Liver (tissue), 9 donors: ENCODE data around the gene RAB4A. TPM values are rescaled to one million over a fixed set of nuclear protein-coding genes. Genes with fewer than 3 reads are reported as not detected.

ENCODE experiments used
- DNase-seq: peaks from one replicate; pipeline ENCODE4 v3.0.0-alpha.2; 2017; ENCODE audit warnings: low spot score
- H3K27ac ChIP-seq, 2 donors: one replicate each; pipeline ENCODE4 v1.7.0; 2013; ENCODE audit warnings: inconsistent platforms in 2 of 2, low read length in 2 of 2, control low read depth in 1 of 2, low read depth in 1 of 2, mild to moderate bottlenecking in 1 of 2
- H3K27me3 ChIP-seq, 4 donors: one replicate each; pipeline versions ENCODE4 v1.6.1 to v1.7.0; 2013; ENCODE audit warnings: low read length in 3 of 4, inconsistent platforms in 1 of 4, mild to moderate bottlenecking in 1 of 4, moderate library complexity in 1 of 4; ENCODE audit not compliant: control insufficient read depth in 4 of 4, insufficient read depth in 4 of 4
- H3K36me3 ChIP-seq, 4 donors: one replicate each; pipeline versions ENCODE4 v1.6.1 to v1.7.0; 2013; ENCODE audit warnings: low read length in 3 of 4, mild to moderate bottlenecking in 3 of 4, low read depth in 1 of 4, moderate library complexity in 1 of 4; ENCODE audit not compliant: control insufficient read depth in 4 of 4, insufficient read depth in 3 of 4
- H3K4me1 ChIP-seq, 4 donors: one replicate each; pipeline versions ENCODE4 v1.6.1 to v1.7.0; 2013; ENCODE audit warnings: low read length in 3 of 4, mild to moderate bottlenecking in 3 of 4, moderate library complexity in 1 of 4; ENCODE audit not compliant: control insufficient read depth in 4 of 4, insufficient read depth in 4 of 4
- H3K4me3 ChIP-seq, 3 donors: one replicate each; pipeline versions ENCODE4 v1.6.1 to v1.7.0; 2013; ENCODE audit warnings: low read length in 3 of 3, control low read depth in 1 of 3, low read depth in 1 of 3, mild to moderate bottlenecking in 1 of 3
- H3K9ac ChIP-seq, 2 donors: one replicate each; pipeline ENCODE4 v1.7.0; 2013; ENCODE audit warnings: low read length in 2 of 2, mild to moderate bottlenecking in 2 of 2, moderate library complexity in 2 of 2, control low read depth in 1 of 2, low read depth in 1 of 2
- H3K9me3 ChIP-seq, 4 donors: one replicate each; pipeline versions ENCODE4 v1.6.1 to v1.7.0; 2013; ENCODE audit warnings: low read length in 3 of 4; ENCODE audit not compliant: control insufficient read depth in 4 of 4
- ATF3 ChIP-seq: IDR thresholded peaks from 2 replicates; pipeline ENCODE4 v1.6.1; 2016; ENCODE audit warnings: antibody characterized with exemption
- EGR1 ChIP-seq, 2 donors: IDR thresholded peaks; 2 replicates each; pipeline ENCODE4 v1.6.1; 2016 to 2018; ENCODE audit warnings: antibody characterized with exemption in 2 of 2, low read depth in 2 of 2
- FOXA1 ChIP-seq: IDR thresholded peaks from 2 replicates; pipeline ENCODE4 v1.6.1; 2016; ENCODE audit warnings: antibody characterized with exemption
- FOXA2 ChIP-seq: IDR thresholded peaks from 2 replicates; pipeline ENCODE4 v1.6.1; 2016; ENCODE audit warnings: antibody characterized with exemption
- GABPA ChIP-seq, 2 donors: IDR thresholded peaks in 1 of 2; conservative IDR thresholded peaks in 1 of 2; 2 replicates each; pipeline ENCODE4 v1.6.1; 2016; ENCODE audit warnings: antibody characterized with exemption in 2 of 2, mild to moderate bottlenecking in 1 of 2, moderate library complexity in 1 of 2
- HNF4A ChIP-seq, 2 donors: conservative IDR thresholded peaks; 2 replicates each; pipeline ENCODE4 v1.6.1; 2016; ENCODE audit warnings: antibody characterized with exemption in 2 of 2, mild to moderate bottlenecking in 2 of 2
- HNF4G ChIP-seq: IDR thresholded peaks from 2 replicates; pipeline ENCODE4 v1.6.1; 2016; ENCODE audit warnings: antibody characterized with exemption
- MAX ChIP-seq: IDR thresholded peaks from 2 replicates; pipeline ENCODE4 v1.6.1; 2016; ENCODE audit warnings: antibody characterized with exemption
- NR2F2 ChIP-seq: IDR thresholded peaks from 2 replicates; pipeline ENCODE4 v1.6.1; 2016; ENCODE audit warnings: antibody characterized with exemption
- RAD21 ChIP-seq, 2 donors: IDR thresholded peaks; 2 replicates each; pipeline ENCODE4 v1.6.1; 2016; ENCODE audit warnings: antibody characterized with exemption in 2 of 2, mild to moderate bottlenecking in 2 of 2
- REST ChIP-seq: IDR thresholded peaks from 2 replicates; pipeline ENCODE4 v1.6.1; 2016; ENCODE audit warnings: antibody characterized with exemption, mild to moderate bottlenecking
- RXRA ChIP-seq, 2 donors: IDR thresholded peaks; 2 replicates each; pipeline ENCODE4 v1.6.1; 2017 to 2018; ENCODE audit warnings: antibody characterized with exemption in 2 of 2, mild to moderate bottlenecking in 1 of 2
- SP1 ChIP-seq: IDR thresholded peaks from 2 replicates; pipeline ENCODE4 v1.6.1; 2018; ENCODE audit warnings: antibody characterized with exemption, mild to moderate bottlenecking
- YY1 ChIP-seq: IDR thresholded peaks from 2 replicates; pipeline ENCODE4 v1.6.1; 2016; ENCODE audit warnings: antibody characterized with exemption, mild to moderate bottlenecking
- ZBTB33 ChIP-seq: IDR thresholded peaks from 2 replicates; pipeline ENCODE4 v1.6.1; 2016; ENCODE audit warnings: antibody characterized with exemption
- WGBS: extraction: QIAGEN DNeasy Blood & Tissue Kit; methylation state at CpG from one replicate; pipeline ENCODE4 v1.1.7; 2013; 5-methylcytosine and 5-hydroxymethylcytosine counted together
- polyA plus RNA-seq, 2 donors: library from polyadenylated mRNA; stranded (reverse) in 1 of 2; unstranded in 1 of 2; fragments of 200-250 nt in 1 of 2; fragments of >200 nt in 1 of 2; fragmentation: Nextera tagmentation in 1 of 2; extraction: Ambion mirVana in 1 of 2; gene quantifications; one replicate each; pipeline versions ENCODE4 v1.2.1 to v1.2.3, GENCODE V29; 2013 to 2015
- total RNA-seq, 2 donors: library from RNA; depleted of rRNA; stranded (reverse); fragments of >200 nt; gene quantifications; one replicate each; pipeline ENCODE4 v1.2.3, GENCODE V29; 2014
- TF ChIP-seq, protein P1 (sequence below): fragments of 150-350 bp; IDR thresholded peaks from 2 replicates; pipeline ENCODE4 v1.5.1; 2017; ENCODE audit warnings: improper control_type of control experiment, low read depth, low read length; ENCODE audit not compliant: missing input control
- donor health status: healthy.
- donor health status: healthy.
- donor health status: healthy.
- donor health status: healthy.
- donor health status: healthy.

Gene RAB4A
- total and polyA plus RNA-seq, 4 donors = 16.5 to 51.9 (median 29.5) TPM

GRCh38 chr1:229328598-229329362 lies 57.9 kb downstream of the RAB4A start:
- no peak for DNase-seq
- TF ChIP-seq SP1 = no peak
- no peak for TF ChIP-seq FOXA1
- TF ChIP-seq HNF4A (conservative IDR thresholded peaks at IDR 0.05) = no peak
- TF ChIP-seq YY1 = no peak
- TF ChIP-seq REST = no peak
- TF ChIP-seq NR2F2 = no peak
- no peak for TF ChIP-seq HNF4G
- TF ChIP-seq GABPA (IDR thresholded peaks at IDR 0.05 in 1 of 2, conservative IDR thresholded peaks at IDR 0.05 in 1 of 2) = no peak
- no peak for TF ChIP-seq EGR1 (IDR thresholded peaks at IDR 0.05; ENCODE audit: low read depth in 2 of 2)
- TF ChIP-seq FOXA2 = no peak
- TF ChIP-seq MAX = no peak
- TF ChIP-seq ATF3 = no peak
- no peak for TF ChIP-seq RAD21 (IDR thresholded peaks at IDR 0.05)
- Histone ChIP-seq H3K4me1 (peaks cover 0 to 23% (median 12%) of the 10 kb centered on the region in 4 donors), H3K9me3 (no peaks in the 10 kb centered on the region), H3K4me3 (no peak overlapping the region), H3K9ac (no peak overlapping the region), H3K36me3 (peaks cover 0 to under 1% (median 0%) of the 10 kb centered on the region in 4 donors), H3K27me3 (no peaks in the 10 kb centered on the region), H3K27ac (no peak overlapping the region)
- 81% methylated on average over 7 of the region's 7 CpGs for WGBS

DNA sequence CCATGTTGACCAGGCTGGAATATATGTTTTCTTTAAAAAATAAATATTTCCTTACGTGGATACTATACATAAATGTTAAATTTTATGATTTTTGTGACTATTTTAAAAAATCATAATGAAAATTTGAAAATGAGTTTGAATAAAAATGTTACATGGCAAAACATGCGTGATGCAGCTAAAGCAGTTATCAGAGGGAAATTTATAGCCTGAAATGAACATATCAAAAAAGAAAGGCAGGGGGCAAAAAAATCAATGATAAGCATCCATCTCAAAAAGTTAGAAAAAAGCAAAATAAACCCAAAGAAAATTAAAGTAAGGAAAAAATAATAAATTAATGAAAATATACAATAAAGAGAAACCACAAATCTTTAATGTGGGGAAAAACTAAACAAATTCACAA lies 63.4 kb downstream of the RAB4A start:
- no peak for DNase-seq
- WGBS = 77% methylated on average over 2 of the region's 2 CpGs

More for the DNA sequence above, 63.4 kb downstream of the RAB4A start:
- Histone ChIP-seq H3K9ac (no peak overlapping the region), H3K27me3 (no peaks in the 10 kb centered on the region), H3K9me3 (no peaks in the 10 kb centered on the region), H3K27ac (no peak overlapping the region), H3K4me3 (no peak overlapping the region), H3K4me1 (no peaks in the 10 kb centered on the region), H3K36me3 (no peaks in the 10 kb centered on the region)
- no peak for TF ChIP-seq EGR1 (IDR thresholded peaks at IDR 0.05; ENCODE audit: low read depth in 2 of 2)
- TF ChIP-seq HNF4G = no peak
- TF ChIP-seq REST = no peak
- no peak for TF ChIP-seq MAX
- no peak for TF ChIP-seq RXRA (IDR thresholded peaks at IDR 0.05)
- no peak for TF ChIP-seq GABPA (IDR thresholded peaks at IDR 0.05 in 1 of 2, conservative IDR thresholded peaks at IDR 0.05 in 1 of 2)
- no peak for TF ChIP-seq HNF4A (conservative IDR thresholded peaks at IDR 0.05)
- TF ChIP-seq, protein P1, sequence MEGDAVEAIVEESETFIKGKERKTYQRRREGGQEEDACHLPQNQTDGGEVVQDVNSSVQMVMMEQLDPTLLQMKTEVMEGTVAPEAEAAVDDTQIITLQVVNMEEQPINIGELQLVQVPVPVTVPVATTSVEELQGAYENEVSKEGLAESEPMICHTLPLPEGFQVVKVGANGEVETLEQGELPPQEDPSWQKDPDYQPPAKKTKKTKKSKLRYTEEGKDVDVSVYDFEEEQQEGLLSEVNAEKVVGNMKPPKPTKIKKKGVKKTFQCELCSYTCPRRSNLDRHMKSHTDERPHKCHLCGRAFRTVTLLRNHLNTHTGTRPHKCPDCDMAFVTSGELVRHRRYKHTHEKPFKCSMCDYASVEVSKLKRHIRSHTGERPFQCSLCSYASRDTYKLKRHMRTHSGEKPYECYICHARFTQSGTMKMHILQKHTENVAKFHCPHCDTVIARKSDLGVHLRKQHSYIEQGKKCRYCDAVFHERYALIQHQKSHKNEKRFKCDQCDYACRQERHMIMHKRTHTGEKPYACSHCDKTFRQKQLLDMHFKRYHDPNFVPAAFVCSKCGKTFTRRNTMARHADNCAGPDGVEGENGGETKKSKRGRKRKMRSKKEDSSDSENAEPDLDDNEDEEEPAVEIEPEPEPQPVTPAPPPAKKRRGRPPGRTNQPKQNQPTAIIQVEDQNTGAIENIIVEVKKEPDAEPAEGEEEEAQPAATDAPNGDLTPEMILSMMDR = no peak
- no peak for TF ChIP-seq SP1
- TF ChIP-seq ZBTB33 = no peak
